ENCODE results near the gene TM7SF3. TPM values are rescaled to one million over a fixed set of nuclear protein-coding genes. Genes with fewer than 3 reads are reported as not detected.
"Not testable (repeated sequence)": the region's sequence is repeated elsewhere in the genome, so short reads cannot be mapped to it uniquely, and the experiment has no call there.

The TM7SF3 gene
- total RNA-seq, 4 donors from 2014 or later, result 33.8 to 58.9 (median 49.7) TPM

DNA sequence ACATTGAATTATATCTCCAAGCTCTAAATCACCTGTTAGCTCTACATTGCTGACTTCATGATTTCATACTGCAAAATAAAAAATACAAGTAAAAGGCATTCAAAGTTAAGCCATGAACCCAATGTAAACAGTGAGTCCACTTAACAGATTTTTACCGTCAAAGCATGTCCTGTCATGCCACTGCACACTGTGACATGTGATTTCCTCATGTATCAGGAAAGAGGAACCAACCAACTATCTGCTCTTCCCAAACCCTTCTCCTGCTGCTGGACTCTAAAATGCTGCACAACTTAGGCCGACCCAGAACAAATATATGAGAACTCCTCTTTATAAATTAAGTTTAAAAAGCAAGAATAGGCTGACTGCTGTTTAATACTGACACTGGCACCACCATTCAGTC, 37.5 kb downstream of the TM7SF3 start:
- no peaks in the 10 kb centered on the region for H3K4me1 ChIP-seq
- H3K36me3 ChIP-seq, result peaks cover 0 to 43% (median 0%) of the 10 kb centered on the region in 3 donors

DNA sequence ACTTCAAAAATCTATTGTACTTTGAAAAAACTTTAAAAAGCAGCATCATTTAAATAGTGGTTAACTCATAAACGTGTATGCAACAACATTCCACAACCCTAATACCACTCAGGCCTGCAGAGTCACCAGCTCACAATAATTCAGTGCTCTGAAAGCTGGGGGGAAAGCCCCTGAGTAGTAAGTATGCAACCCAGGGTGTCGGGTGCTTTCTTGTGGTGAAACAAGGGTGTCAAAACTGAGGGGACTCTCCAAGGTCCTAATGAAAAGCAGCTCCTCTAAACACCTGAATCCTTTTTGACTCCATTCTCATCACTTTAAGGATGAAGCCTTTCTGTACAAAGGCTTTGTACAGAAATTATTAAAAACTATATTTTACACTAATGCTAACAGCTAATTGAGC, 42.2 kb downstream of the TM7SF3 start:
- H3K9me3 ChIP-seq, result no peaks in the 10 kb centered on the region
- no peaks in the 10 kb centered on the region for H3K27me3 ChIP-seq
- peaks cover 0 to 45% (median 0%) of the 10 kb centered on the region in 3 donors for H3K36me3 ChIP-seq
- no peak overlapping the region for H3K27ac ChIP-seq
- TF ChIP-seq, protein P1, sequence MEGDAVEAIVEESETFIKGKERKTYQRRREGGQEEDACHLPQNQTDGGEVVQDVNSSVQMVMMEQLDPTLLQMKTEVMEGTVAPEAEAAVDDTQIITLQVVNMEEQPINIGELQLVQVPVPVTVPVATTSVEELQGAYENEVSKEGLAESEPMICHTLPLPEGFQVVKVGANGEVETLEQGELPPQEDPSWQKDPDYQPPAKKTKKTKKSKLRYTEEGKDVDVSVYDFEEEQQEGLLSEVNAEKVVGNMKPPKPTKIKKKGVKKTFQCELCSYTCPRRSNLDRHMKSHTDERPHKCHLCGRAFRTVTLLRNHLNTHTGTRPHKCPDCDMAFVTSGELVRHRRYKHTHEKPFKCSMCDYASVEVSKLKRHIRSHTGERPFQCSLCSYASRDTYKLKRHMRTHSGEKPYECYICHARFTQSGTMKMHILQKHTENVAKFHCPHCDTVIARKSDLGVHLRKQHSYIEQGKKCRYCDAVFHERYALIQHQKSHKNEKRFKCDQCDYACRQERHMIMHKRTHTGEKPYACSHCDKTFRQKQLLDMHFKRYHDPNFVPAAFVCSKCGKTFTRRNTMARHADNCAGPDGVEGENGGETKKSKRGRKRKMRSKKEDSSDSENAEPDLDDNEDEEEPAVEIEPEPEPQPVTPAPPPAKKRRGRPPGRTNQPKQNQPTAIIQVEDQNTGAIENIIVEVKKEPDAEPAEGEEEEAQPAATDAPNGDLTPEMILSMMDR (IDR thresholded peaks at IDR 0.05), result no peak
- no peak for TF ChIP-seq POLR2A (IDR thresholded peaks at IDR 0.05)
- DNase-seq, result no peak
- no peak overlapping the region for H3K4me3 ChIP-seq
- H3K4me1 ChIP-seq, result no peaks in the 10 kb centered on the region

More for the DNA sequence above, 37.5 kb downstream of the TM7SF3 start:
- DNase-seq, result no peak
- no peak for TF ChIP-seq POLR2A (IDR thresholded peaks at IDR 0.05)
- TF ChIP-seq, protein P1 (IDR thresholded peaks at IDR 0.05), result no peak
- no peak overlapping the region for H3K27ac ChIP-seq
- H3K4me3 ChIP-seq, result no peak overlapping the region
- H3K27me3 ChIP-seq, result no peaks in the 10 kb centered on the region
- no peaks in the 10 kb centered on the region for H3K9me3 ChIP-seq

DNA sequence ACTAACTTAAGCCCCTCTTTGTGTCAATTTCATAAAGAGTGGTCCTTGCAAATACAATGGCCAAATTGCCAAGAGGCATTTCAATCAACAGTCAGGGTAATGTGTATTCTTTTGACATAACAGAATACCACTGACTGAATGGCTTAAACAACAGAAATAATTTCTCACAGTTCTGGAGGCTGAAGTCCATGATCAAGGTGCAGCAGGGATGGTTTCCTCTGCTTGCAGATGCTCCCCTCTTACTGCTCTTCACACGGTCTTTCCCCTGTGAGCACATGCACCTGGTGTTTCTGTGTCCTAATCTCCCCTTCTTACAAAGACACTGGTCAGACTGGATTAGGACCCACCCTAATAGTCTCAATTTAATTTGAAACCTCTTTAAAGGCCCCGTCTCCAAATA, 44.0 kb downstream of the TM7SF3 start:
- Histone ChIP-seq H3K9me3 (no peaks in the 10 kb centered on the region), H3K36me3 (peaks cover 0 to 54% (median 0%) of the 10 kb centered on the region in 3 donors), H3K4me3 (no peak overlapping the region), H3K4me1 (no peaks in the 10 kb centered on the region), H3K27me3 (no peaks in the 10 kb centered on the region), H3K27ac (no peak overlapping the region)
- no peak for DNase-seq
- TF ChIP-seq, protein P1 (IDR thresholded peaks at IDR 0.05), result no peak
- no peak for TF ChIP-seq POLR2A (IDR thresholded peaks at IDR 0.05)

- Histone ChIP-seq H3K27me3 (no peaks in the 10 kb centered on the region), H3K9me3 (no peaks in the 10 kb centered on the region), H3K36me3 (peaks cover 0 to 52% (median 0%) of the 10 kb centered on the region in 3 donors), H3K4me1 (no peaks in the 10 kb centered on the region), H3K27ac (no peak overlapping the region), H3K4me3 (no peak overlapping the region)
- DNase-seq, result no peak
- TF ChIP-seq POLR2A (IDR thresholded peaks at IDR 0.05), result no peak
- TF ChIP-seq, protein P1 (IDR thresholded peaks at IDR 0.05), result no peak
Measured at GRCh38 chr12:26966842-26967241, 47.3 kb downstream of the TM7SF3 start.

- DNase-seq, result no peak
- Histone ChIP-seq H3K36me3 (peaks cover 0 to 67% (median 0%) of the 10 kb centered on the region in 3 donors), H3K4me3 (no peak overlapping the region), H3K27me3 (no peaks in the 10 kb centered on the region), H3K4me1 (no peaks in the 10 kb centered on the region), H3K27ac (no peak overlapping the region), H3K9me3 (no peaks in the 10 kb centered on the region)
- TF ChIP-seq POLR2A (IDR thresholded peaks at IDR 0.05), result no peak
- TF ChIP-seq, protein P1 (IDR thresholded peaks at IDR 0.05), result no peak
Measured at GRCh38 chr12:26963413-26963812, 50.8 kb downstream of the TM7SF3 start.

DNA sequence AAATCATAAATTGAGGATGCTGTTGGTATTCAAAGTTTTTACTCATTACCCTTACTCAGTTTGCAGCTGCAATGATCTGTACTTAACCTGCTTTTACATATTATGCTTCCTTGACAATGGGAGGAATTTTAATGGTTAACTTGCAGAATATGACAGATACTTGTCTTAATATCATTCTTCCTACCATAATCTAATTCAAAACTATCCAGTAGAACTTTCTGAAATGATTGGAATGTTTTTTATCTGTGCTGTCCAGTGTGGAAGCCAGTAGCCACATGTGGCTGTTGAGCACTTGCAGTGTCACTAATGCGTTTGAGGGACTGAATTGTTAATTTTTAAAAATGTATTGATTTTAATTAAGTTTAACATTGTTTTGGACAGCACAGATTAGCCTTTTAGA, 52.4 kb downstream of the TM7SF3 start:
- Histone ChIP-seq H3K4me1 (no peaks in the 10 kb centered on the region), H3K9me3 (no peaks in the 10 kb centered on the region), H3K36me3 (peaks cover 0 to 72% (median 0%) of the 10 kb centered on the region in 3 donors), H3K4me3 (no peak overlapping the region), H3K27me3 (no peaks in the 10 kb centered on the region), H3K27ac (no peak overlapping the region)
- no peak for DNase-seq
- TF ChIP-seq POLR2A (IDR thresholded peaks at IDR 0.05), result no peak
- TF ChIP-seq, protein P1 (IDR thresholded peaks at IDR 0.05), result no peak

DNA sequence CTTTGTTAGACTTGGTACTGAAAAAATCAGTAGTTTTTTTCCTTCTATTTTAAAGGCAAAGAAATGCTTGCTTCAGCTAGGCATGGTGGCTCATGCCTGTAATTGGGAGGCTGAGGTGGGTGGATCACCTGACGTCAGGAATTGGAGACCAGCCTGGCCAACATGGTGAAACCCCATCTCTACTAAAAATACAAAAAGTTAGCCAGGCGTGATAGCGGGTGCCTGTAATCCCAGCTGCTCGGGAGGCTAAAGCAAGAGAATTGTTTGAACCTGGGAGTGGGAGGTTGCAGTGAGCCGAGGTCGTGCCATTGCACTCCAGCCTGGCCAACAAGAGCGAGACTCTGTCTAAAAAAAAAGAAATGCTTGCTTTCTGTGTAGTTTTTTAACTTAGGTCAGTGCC, 52.8 kb downstream of the TM7SF3 start:
- not testable (repeated sequence) for DNase-seq, H3K27ac ChIP-seq, H3K27me3 ChIP-seq, H3K4me3 ChIP-seq, H3K4me1 ChIP-seq, H3K9me3 ChIP-seq
- H3K36me3 ChIP-seq, result peaks cover 0 to 72% (median 0%) of the 10 kb centered on the region in 3 donors

Data from Peyer's patch (tissue), 4 donors.